ENCODE data around the gene SBNO2. TPM values are rescaled to one million over a fixed set of nuclear protein-coding genes. Genes with fewer than 3 reads are reported as not detected.

The SBNO2 gene
- polyA plus RNA-seq, 4 donors = 10.6 to 21.1 (median 15.1) TPM

DNA sequence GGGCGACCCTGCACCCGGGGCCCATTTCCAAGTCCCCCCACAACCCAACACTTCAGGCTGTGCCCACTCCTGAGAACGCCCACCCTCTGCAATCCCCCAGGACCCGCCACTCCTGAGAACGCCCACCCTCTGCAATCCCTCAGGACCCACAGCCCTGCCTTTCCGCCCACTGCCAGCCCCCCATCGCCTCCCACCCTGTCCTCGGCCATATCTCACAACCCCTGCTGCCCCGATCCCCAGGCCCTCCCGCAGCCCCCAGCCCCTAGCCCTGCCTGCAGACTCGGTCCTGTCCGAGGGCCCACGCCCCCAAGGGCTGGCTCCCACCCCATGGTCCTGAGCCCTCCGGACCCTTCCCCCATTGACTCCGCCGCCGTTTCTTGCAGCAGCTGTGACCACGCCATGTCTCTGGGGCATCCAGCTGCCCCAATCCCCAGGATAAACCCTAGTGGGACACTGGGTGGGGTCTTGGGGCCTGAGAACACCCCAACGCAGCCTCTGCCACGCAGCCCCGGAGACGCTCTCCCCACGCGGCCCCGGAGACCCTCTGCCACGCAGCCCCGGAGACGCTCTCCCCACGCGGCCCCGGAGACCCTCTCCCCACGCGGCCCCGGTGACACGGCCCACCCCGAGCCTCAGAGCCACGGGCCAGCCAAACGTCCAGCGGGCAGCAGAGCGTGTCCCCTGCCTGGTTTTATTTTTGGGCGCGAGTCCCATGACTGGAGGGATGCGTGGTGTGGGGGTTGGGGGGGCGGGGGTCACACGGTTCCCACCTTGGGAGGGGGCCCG is 17.0 kb downstream of the SBNO2 start:
- no peak for DNase-seq (ENCODE audit: low read depth in 4 of 4, low spot score in 3 of 4)

- DNase-seq (ENCODE audit: low read depth in 4 of 4, low spot score in 3 of 4) = no peak
Observed at GRCh38 chr19:1156305-1156801, 17.7 kb downstream of the SBNO2 start.

DNA sequence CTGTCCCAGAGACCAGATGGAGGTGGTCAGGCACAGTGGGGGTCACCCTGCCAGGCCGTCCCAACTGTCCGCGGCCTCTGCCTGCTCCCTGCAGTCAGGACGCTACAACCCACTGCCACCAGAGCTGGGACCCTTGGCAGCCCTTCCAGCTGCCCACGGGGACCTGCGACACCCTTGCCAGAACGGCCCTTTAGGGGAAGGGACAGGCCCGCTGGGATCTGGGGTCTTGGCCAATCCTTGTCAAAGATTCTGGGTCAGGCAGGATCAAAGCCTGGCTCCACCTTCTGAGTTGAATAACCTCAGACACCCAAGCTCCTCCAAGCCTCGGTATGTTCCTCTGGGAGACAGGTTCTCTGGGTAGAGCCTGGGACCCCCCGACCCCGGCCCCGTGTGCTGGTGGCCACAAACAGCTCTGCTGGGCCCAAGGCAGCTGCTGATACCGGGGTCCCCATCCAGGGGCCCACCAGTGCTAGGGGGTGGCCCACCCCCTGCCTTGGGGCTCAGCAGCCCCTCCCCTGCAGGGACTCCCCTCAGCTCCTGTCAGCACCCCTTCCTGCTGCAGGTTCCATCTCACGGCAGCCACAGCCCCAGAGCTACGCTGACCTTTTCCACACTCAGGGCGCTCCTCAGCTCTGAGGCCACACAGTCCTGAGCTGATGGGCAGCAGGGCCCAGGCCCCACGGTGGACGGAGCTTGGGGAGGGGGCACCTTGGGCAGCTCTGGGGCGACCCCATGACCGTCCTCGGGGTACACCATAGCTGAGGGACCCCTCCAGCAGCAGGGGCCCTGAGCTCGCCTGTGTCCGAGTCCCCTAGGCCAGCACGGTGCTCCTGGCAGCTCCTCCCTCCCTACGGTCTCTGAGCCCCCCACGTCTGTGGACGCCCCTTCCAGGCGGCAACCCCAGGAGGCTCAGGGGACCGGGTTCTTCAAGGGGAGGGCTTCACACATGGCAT is 18.4 kb downstream of the SBNO2 start:
- DNase-seq (ENCODE audit: low read depth in 4 of 4, low spot score in 3 of 4) = no peak

DNA sequence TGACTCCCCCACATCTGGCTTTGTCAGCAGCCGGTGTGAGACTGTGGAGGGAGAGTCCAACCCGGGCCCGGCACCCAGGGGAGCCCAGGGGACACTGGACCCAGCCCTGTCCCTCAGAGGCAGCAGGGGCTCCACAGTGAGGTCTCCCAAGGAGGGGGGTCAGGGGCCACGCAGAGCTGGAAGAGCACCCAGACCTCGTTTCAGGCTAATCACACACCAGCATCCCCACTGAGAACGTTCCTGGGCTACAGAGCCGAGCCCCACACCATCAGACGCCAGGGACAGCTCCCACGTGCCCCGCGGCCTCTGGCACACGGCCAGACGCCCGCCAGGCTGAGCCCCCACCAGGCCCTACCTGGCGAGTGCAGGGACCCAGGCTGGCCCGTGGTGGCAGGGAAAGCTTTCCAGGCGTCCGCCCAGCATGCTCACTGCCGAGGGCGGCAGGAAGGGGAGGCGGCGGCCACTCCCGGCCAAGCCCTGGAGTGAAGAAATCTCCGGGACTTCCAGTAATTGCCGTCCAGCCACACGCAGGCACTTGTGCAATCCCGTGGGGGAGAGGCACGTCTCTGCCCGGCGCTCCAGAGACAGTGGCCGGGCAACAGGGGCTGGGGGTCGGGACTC is 19.2 kb downstream of the SBNO2 start:
- DNase-seq (ENCODE audit: low read depth in 4 of 4, low spot score in 3 of 4) = no peak

GRCh38 chr19:1153891-1154730 is 20.0 kb downstream of the SBNO2 start:
- DNase-seq (ENCODE audit: low read depth in 4 of 4, low spot score in 3 of 4) = no peak

DNA sequence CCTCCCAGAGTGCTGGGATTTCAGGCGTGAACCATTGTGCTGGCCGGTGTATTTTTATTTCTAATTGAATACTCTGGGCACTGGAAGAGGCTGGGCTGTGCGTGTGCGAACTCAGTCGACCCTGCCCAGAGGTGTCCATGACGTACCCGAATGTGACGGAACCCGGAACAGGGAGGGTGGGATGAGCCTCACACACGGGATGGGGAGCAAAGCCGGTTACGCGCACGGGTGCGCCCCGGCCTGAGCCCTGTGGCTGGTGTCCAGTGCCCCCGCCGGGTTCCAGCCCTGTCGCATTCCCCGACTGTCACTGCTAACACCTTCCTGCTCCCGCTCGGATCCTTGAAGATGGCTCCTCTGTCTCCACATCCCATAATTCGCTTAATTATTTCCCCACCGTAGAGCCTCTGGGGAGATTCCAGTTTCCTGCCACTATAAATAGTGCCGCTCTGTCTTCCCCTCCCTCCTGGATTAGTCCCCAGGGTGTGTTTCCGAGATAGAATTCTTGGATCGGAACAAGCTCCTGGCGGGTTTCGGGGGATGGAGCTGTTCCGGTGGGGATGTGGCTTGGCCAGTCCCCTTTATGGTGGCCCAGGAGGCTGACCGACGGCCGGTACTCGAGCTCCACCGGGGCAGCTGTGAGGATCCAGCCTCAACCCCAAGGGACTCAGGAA is 22.0 kb downstream of the SBNO2 start:
- no peak for DNase-seq (ENCODE audit: low read depth in 4 of 4, low spot score in 3 of 4)

- no peak for DNase-seq (ENCODE audit: low read depth in 4 of 4, low spot score in 3 of 4)
Observed at GRCh38 chr19:1151037-1151724, 22.9 kb downstream of the SBNO2 start.

GRCh38 chr19:1150333-1151036 is 23.6 kb downstream of the SBNO2 start:
- DNase-seq (ENCODE audit: low read depth in 4 of 4, low spot score in 3 of 4) = no peak

DNA sequence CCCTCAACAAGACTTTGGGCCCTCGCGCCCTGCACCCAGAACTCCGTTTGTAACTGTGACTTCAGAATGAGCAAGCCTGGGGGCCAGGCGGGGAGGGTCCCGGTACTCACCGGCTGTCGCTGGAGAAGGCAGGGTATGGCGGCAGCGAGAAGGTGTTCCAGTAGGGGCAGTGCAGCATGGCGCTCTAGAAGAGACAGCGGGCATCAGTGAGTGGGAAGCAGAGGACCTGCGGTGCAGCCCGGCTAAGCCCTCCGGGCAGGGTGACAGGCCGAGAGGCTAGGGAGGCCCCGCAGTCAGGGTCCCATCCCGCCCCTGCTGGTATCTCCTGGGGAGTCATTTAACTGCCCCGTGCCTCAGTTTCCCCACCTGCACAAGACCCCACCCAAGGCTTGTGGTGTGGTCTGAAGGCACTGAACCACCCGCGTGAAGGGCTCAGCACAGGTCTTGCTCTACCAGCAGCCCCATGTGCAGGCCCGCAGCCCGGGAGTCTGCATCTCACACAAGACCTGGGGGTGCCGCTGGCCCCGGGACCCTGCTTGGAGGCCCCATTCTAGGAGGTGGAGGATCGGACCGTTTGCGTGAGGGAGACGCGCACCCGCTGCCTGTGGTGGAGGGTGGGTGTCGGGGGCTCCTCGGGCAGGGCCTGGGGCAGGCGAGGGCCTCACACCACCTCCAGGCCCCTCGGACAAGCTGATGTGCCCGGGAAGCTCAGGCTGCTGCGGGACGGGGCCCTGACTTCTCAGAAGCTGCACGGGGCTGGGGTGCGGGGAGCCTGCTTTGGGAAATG is 24.6 kb downstream of the SBNO2 start:
- DNase-seq (ENCODE audit: low read depth in 4 of 4, low spot score in 3 of 4) = no peak

DNA sequence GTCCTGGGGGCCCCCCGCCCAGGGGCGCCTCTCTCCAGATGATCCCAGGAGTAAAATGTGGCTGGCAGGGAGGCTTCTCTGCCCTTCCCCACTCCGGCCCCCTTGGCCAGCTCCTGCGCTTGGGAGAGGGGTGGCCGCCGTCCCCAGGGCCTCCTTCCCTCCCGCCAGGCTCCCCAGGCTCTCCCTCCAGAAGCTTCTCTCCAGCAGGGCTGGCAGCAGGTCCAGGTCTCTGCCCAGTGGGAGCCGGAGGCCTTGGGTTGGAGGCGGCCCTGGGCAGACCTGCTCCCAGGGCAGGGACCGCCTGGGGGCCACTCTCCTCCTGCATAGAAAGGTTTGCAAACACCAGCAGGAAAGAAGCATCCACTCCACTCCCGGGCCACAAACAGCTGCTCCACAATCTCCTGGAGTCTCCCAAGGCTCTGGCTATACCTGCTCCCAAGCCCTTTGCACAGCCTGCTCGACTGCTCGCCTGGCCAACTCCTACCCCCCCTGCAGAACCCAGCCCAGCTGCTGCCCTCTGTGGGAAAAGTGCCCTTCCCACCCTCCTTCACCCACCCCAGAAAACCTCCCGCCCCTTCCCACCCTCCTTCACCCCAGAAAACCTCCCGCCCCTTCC is 26.0 kb downstream of the SBNO2 start:
- DNase-seq (ENCODE audit: low read depth in 4 of 4, low spot score in 3 of 4) = no peak

- DNase-seq (ENCODE audit: low read depth in 4 of 4, low spot score in 3 of 4) = no peak
Observed at GRCh38 chr19:1146858-1147780, 26.9 kb downstream of the SBNO2 start.

DNA sequence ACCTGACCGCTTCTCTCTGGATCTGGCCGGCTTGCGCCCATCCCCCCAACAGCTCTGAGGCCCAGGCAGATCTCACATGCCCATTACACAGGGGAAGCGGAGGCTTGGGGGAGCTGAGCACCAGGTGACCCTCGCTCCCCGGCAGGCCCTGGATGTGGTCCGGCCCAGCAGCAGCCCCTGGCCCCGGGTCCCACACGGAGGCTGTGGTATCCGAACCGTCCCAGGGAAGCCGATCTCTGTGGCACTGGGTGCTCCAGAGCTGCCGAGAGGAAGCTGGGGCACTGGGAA is 27.7 kb downstream of the SBNO2 start:
- no peak for DNase-seq (ENCODE audit: low read depth in 4 of 4, low spot score in 3 of 4)

GRCh38 chr19:1145635-1146411 is 28.2 kb downstream of the SBNO2 start:
- no peak for DNase-seq (ENCODE audit: low read depth in 4 of 4, low spot score in 3 of 4)

DNA sequence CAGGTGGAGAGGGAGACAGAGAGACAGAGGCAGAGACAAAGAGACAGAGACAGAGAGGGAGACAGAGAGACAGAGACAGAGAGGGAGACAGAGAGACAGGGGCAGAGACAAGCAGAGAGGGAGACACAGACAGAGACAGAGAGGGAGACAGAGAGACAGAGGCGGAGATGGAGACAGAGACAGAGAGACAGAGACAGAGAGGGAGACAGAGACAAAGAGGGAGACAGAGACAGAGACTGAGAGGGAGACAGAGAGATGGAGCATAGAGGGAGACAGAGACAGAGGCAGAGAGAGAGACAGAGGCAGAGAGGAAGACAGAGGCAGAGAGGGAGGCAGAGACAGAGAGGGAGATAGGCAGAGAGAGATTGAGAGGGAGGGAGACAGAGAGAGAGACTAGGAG is 29.3 kb downstream of the SBNO2 start:
- no peak for DNase-seq (ENCODE audit: low read depth in 4 of 4, low spot score in 3 of 4)

- no peak for DNase-seq (ENCODE audit: low read depth in 4 of 4, low spot score in 3 of 4)
Observed at GRCh38 chr19:1143828-1144399, 30.2 kb downstream of the SBNO2 start.

Data from left renal pelvis (tissue), 4 donors.